GM12864 (cell line): ENCODE data around the gene P2RY6.

Experiments
- DNase-seq: peaks from one replicate; pipeline ENCODE4 v3.0.0-alpha.2; 2011; ENCODE audit warnings: low read depth
- H3K4me3 ChIP-seq: 2 replicates; pipeline ENCODE4 v1.5.1; 2011; ENCODE audit warnings: mild to moderate bottlenecking, low read depth, low read length, control low read depth
- CTCF ChIP-seq: IDR thresholded peaks from 2 replicates; pipeline ENCODE4 v1.5.1; 2011; ENCODE audit warnings: low read depth, mild to moderate bottlenecking, moderate library complexity, low read length, control low read depth, inconsistent platforms; ENCODE audit errors: missing control alignments

Gene P2RY6

GRCh38 chr11:73347067-73347466 is 74.9 kb downstream of the P2RY6 start:
- no peak overlapping the region for H3K4me3 ChIP-seq
- no peak for DNase-seq
- TF ChIP-seq CTCF, result no peak
